Body of pancreas (tissue), 4 donors: ENCODE measurements around the gene CCDC141. TPM values are rescaled to one million over a fixed set of nuclear protein-coding genes. Genes with fewer than 3 reads are reported as not detected.

Experiments used
- ATAC-seq: fragments of 150-250 bp; one replicate; pipeline ENCODE4 v1.9.1; 2016
- DNase-seq, 4 donors: peaks; one replicate each; pipeline ENCODE4 v3.0.0-alpha.2; 2019
- H3K27ac ChIP-seq, 4 donors: fragments of 200-600 bp; sonication (generic); 1 replicate in 3 of 4; 2 replicates in 1 of 4; pipeline versions ENCODE4 v1.5.1 to v1.6.1; 2016 to 2019; ENCODE audit warnings: mild to moderate bottlenecking in 1 of 4, mixed read lengths in 1 of 4, moderate library complexity in 1 of 4
- H3K27me3 ChIP-seq, 2 donors: fragments of 200-600 bp; sonication (generic); one replicate each; pipeline ENCODE4 v1.6.0; 2016; ENCODE audit warnings: mild to moderate bottlenecking in 1 of 2
- H3K36me3 ChIP-seq, 2 donors: fragments of 200-600 bp; sonication (generic); replicated peaks in 1 of 2; 2 replicates each; pipeline ENCODE4 v1.5.1; 2016; ENCODE audit warnings: low read depth in 2 of 2; ENCODE audit not compliant: insufficient read depth in 1 of 2
- H3K4me1 ChIP-seq: fragments of 200-600 bp; sonication (generic); one replicate; pipeline ENCODE4 v1.6.0; 2016
- H3K4me3 ChIP-seq, 2 donors: fragments of 200-600 bp; sonication (generic); 1 replicate in 1 of 2; 2 replicates in 1 of 2; pipeline ENCODE4 v1.5.1; 2016 to 2019
- H3K9me3 ChIP-seq, 3 donors: fragments of 200-600 bp; sonication (generic); 1 replicate in 2 of 3; 2 replicates in 1 of 3; pipeline ENCODE4 v1.5.1; 2016
- CTCF ChIP-seq, 7 experiments: fragments of 450-650 bp in 4 of 7; fragments of 200-600 bp in 3 of 7; sonication (generic) in 3 of 7; IDR thresholded peaks; one replicate each; pipeline ENCODE4 v1.5.1; 2016 to 2019; ENCODE audit warnings: antibody characterized with exemption in 7 of 7
- POLR2A ChIP-seq, 3 donors: fragments of 450-650 bp; IDR thresholded peaks; one replicate each; pipeline ENCODE4 v1.6.1; 2016; ENCODE audit warnings: antibody characterized with exemption in 3 of 3, mild to moderate bottlenecking in 2 of 3
- WGBS, 2 donors: methylation state at CpG; one replicate each; pipeline ENCODE4 v1.1.5; 2017; 5-methylcytosine and 5-hydroxymethylcytosine counted together
- intact Hi-C: fragments of 100-400 bp; cut with DNase I; formaldehyde crosslinking; loops from one replicate; pipeline ENCODE4 v1.15.1; 2023
- total RNA-seq, 2 donors: library from RNA; depleted of rRNA; stranded (reverse); fragments of >200 nt; gene quantifications; one replicate each; pipeline ENCODE4 v1.1.0, GENCODE V29; 2016

CCDC141 gene
- total RNA-seq, 2 donors from 2014 or later, result 13.7 to 19.4 TPM

- WGBS, 2 donors, result 44% methylated on average over 7 of the region's 7 CpGs
- intact Hi-C loops, result no loop called here
- peak; percentile 47 for ATAC-seq
- Histone ChIP-seq H3K27ac (peak overlapping the region in 3 of 4 donors; percentile 10 to 62 (median 54)), H3K9me3 (no peaks in the 10 kb centered on the region), H3K4me1 (peaks cover 19% of the 10 kb centered on the region), H3K4me3 (no peak overlapping the region), H3K27me3 (no peaks in the 10 kb centered on the region), H3K36me3 (no peaks in the 10 kb centered on the region)
- no peak for TF ChIP-seq POLR2A (IDR thresholded peaks at IDR 0.05)
- TF ChIP-seq CTCF (IDR thresholded peaks at IDR 0.05), result no peak
- DNase-seq, result peak; percentile 13 to 50 (median 38)
These were observed 184.6 kb downstream of the CCDC141 start for GRCh38 chr2:178865146-178865936.

GRCh38 chr2:178863856-178864620 is 185.9 kb downstream of the CCDC141 start:
- Histone ChIP-seq H3K4me1 (peaks cover 19% of the 10 kb centered on the region), H3K36me3 (no peaks in the 10 kb centered on the region), H3K27ac (peak overlapping the region; percentile 36 to 53 (median 50)), H3K27me3 (no peaks in the 10 kb centered on the region), H3K4me3 (no peak overlapping the region), H3K9me3 (no peaks in the 10 kb centered on the region)
- peak; percentile 29 to 70 (median 54) for DNase-seq
- WGBS, 2 donors, result 68 to 73% methylated on average over 17 of the region's 17 CpGs
- TF ChIP-seq POLR2A (IDR thresholded peaks at IDR 0.05), result no peak
- TF ChIP-seq CTCF (IDR thresholded peaks at IDR 0.05), result no peak
- ATAC-seq, result peak; percentile 62
- intact Hi-C loops, result no loop called here

- peak; percentile 3 for ATAC-seq
- 29 to 31% methylated on average over 5 of the region's 5 CpGs for WGBS, 2 donors
- peaks cover 19% of the 10 kb centered on the region for H3K4me1 ChIP-seq
- peak overlapping the region; percentile 36 to 53 (median 50) for H3K27ac ChIP-seq
- DNase-seq, result no peak
- TF ChIP-seq CTCF (IDR thresholded peaks at IDR 0.05) (no peak), POLR2A (IDR thresholded peaks at IDR 0.05) (no peak)
- H3K4me3 ChIP-seq, result no peak overlapping the region
- H3K27me3 ChIP-seq, result no peaks in the 10 kb centered on the region
- H3K9me3 ChIP-seq, result no peaks in the 10 kb centered on the region
- no peaks in the 10 kb centered on the region for H3K36me3 ChIP-seq
- intact Hi-C loops, result no loop called here
These were observed 186.6 kb downstream of the CCDC141 start for GRCh38 chr2:178863130-178863855.

- H3K4me3 ChIP-seq, result no peak overlapping the region
- TF ChIP-seq CTCF (IDR thresholded peaks at IDR 0.05), result peak in 4 of 7 experiments; percentile 15 to 38 (median 22)
- TF ChIP-seq POLR2A (IDR thresholded peaks at IDR 0.05), result no peak
- intact Hi-C loops, result no loop called here
- ATAC-seq, result no peak
- DNase-seq, result peak; percentile 40 to 68 (median 57)
- no peaks in the 10 kb centered on the region for H3K9me3 ChIP-seq
- no peak overlapping the region for H3K27ac ChIP-seq
- no peaks in the 10 kb centered on the region for H3K36me3 ChIP-seq
- H3K4me1 ChIP-seq, result peaks cover 17% of the 10 kb centered on the region
- WGBS, 2 donors, result 44 to 52% methylated on average over 3 of the region's 3 CpGs
- H3K27me3 ChIP-seq, result no peaks in the 10 kb centered on the region
These were observed 189.4 kb downstream of the CCDC141 start for GRCh38 chr2:178860551-178860950.
